Measurements from ENCODE around the gene PDE4D. TPM values are rescaled to one million over a fixed set of nuclear protein-coding genes. Genes with fewer than 3 reads are reported as not detected.

Gene PDE4D
- polyA plus RNA-seq, 10 donors, result 28.0 to 57.2 (median 38.6) TPM

- DNase-seq, result no peak
These were observed 236.9 kb downstream of the PDE4D start for GRCh38 chr5:59656351-59657254.

- DNase-seq, result no peak
These were observed 237.7 kb downstream of the PDE4D start for GRCh38 chr5:59655693-59656309.

- no peak for DNase-seq
These were observed 238.8 kb downstream of the PDE4D start for GRCh38 chr5:59654691-59655090.

GRCh38 chr5:59652449-59652848 lies 241.1 kb downstream of the PDE4D start:
- no peak for DNase-seq

GRCh38 chr5:59648949-59649921 lies 244.3 kb downstream of the PDE4D start:
- no peak for DNase-seq

- no peak for DNase-seq
These were observed 245.3 kb downstream of the PDE4D start for GRCh38 chr5:59648038-59648831.

GRCh38 chr5:59645380-59645779 lies 248.1 kb downstream of the PDE4D start:
- no peak for DNase-seq

- DNase-seq, result no peak
These were observed 253.1 kb downstream of the PDE4D start for GRCh38 chr5:59640411-59640810.

- DNase-seq, result no peak
These were observed 255.5 kb downstream of the PDE4D start for GRCh38 chr5:59637884-59638580.

- no peak for DNase-seq
These were observed 264.0 kb downstream of the PDE4D start for GRCh38 chr5:59629561-59629960.

GRCh38 chr5:59628062-59628828 lies 265.3 kb downstream of the PDE4D start:
- no peak for DNase-seq

- DNase-seq, result no peak
These were observed 268.6 kb downstream of the PDE4D start for GRCh38 chr5:59624898-59625297.

- no peak for DNase-seq
These were observed 270.7 kb downstream of the PDE4D start for GRCh38 chr5:59622848-59623247.

- DNase-seq, result no peak
These were observed 272.0 kb downstream of the PDE4D start for GRCh38 chr5:59621477-59621876.

- DNase-seq, result peak in 1 of 3 donors; percentile 41
These were observed 272.9 kb downstream of the PDE4D start for GRCh38 chr5:59620535-59621212.

GRCh38 chr5:59618644-59619043 lies 274.9 kb downstream of the PDE4D start:
- no peak for DNase-seq

- DNase-seq, result no peak
These were observed 276.2 kb downstream of the PDE4D start for GRCh38 chr5:59617186-59617771.

GRCh38 chr5:59616413-59616812 lies 277.1 kb downstream of the PDE4D start:
- DNase-seq, result no peak

- peak in 1 of 3 donors; percentile 38 for DNase-seq
These were observed 278.3 kb downstream of the PDE4D start for GRCh38 chr5:59615272-59615671.

All from muscle of back (tissue), 11 donors.